ES-I3 (cell line): ENCODE results near the gene PERP.

Experiments used
- H3K36me3 ChIP-seq: 2 replicates; pipeline ENCODE4 v1.6.1; 2013; ENCODE audit warnings: mild to moderate bottlenecking, low read length, control low read depth, moderate library complexity; ENCODE audit not compliant: insufficient read depth
- H3K4me1 ChIP-seq: 2 replicates; pipeline ENCODE4 v1.6.1; 2013; ENCODE audit warnings: mild to moderate bottlenecking, control low read depth, low read length; ENCODE audit not compliant: insufficient read depth
- H3K9ac ChIP-seq: 2 replicates; pipeline ENCODE4 v1.6.1; 2013; ENCODE audit warnings: low read depth, mild to moderate bottlenecking, low read length, moderate library complexity
- H3K9me3 ChIP-seq: 2 replicates; pipeline ENCODE4 v1.6.1; 2013; ENCODE audit warnings: mild to moderate bottlenecking, low read length, moderate library complexity; ENCODE audit not compliant: control insufficient read depth, insufficient read depth

Gene PERP

DNA sequence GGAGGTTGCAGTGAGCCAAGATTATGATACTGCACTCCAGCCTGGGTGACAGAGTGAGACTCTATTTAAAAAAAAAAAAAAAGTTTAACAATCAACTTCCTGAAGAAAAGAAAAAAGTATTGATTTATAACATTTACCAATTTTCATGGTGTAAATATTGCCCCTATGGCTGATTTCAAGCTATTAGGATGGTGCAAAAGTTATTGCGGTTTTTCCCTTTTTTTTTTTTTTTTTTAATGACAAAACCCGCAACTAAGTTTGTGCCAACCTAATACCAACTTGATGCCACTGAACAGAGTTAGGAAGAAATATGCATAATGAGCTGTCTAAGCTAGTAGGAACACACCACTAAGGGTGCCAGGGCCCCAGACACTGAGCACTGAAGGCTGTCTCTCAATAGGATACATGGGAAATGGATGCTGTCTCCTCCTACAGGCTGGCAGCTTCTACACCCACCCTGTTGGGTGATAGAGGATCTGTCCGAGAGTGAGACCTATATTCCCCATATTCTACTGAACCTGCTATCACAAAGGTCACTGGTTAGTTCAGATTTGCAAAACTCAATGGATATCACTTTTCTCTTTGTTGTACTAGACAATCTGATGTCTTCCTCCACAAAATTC, 6.5 kb upstream of the PERP start:
- Histone ChIP-seq H3K9ac (no peak overlapping the region), H3K9me3 (no peaks in the 10 kb centered on the region), H3K36me3 (no peaks in the 10 kb centered on the region), H3K4me1 (0 out of 2 replicates have a peak, but pooled peaks cover 3% of the 10 kb centered on the region)

DNA sequence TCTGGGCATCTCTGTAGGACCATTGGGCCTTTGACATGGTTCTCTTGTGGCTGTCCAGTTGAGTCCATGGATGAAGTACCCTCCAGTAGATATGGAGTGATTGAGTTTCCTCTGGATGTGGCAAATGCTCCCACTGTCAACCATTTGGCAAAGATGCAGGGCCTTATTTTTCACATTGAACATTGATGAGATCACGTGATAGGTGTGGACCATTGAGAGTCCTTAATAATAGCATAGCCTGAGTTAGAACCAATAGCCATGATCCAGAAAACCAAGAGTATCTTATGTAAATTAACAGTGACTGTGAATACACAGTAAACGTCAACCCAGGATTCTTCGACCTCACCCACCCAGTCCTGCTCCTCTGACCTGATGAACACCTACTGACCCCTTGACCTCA, 3.0 kb upstream of the PERP start:
- Histone ChIP-seq H3K9me3 (no peaks in the 10 kb centered on the region), H3K36me3 (no peaks in the 10 kb centered on the region), H3K9ac (no peak overlapping the region), H3K4me1 (peaks cover 6% of the 10 kb centered on the region; the same call in 1 of the 2 replicates)

DNA sequence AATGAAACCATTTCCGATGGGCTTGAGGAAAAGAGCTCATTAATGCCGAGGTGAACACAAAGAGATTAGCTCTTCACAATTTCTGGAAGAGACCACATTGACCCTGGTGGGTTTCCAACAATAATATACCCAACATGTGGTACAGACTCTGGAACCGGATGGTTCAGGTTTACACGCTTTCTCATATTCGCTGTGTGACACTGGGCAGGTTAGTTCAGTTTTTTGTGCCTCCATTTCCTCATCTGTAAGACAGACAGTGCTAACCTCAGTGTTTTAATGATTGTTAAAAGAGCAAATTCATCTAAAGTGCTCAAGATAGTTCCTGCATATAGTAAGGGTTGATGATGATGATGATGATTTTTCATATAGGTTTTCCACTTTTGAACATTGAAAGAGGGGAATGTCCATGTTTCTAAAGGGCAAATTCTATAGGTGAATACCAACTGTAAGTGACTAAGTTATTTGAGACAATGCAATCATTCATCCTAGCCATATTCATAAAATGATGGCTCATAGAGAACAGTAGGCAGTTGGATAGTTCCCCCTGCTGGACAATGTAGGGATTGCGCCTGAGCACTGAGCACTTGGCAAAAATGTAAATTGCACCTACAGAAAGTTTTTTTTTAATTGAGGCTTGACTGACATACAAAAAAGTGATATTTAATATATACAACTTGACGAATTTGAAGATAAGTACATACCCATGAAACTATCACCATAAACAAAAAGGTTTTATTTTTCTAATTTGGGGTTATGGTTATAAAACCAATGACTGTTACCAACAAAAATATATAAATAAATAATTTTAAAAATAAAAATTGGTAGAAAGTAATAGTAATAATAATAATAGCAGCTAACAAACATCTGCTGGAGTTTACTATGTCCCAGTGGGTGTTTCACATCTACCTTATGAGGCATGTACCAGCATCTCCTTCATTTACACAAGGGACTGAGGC, 2.1 kb upstream of the PERP start:
- H3K4me1 ChIP-seq = peaks cover 12% of the 10 kb centered on the region; the same call in 1 of the 2 replicates
- H3K9ac ChIP-seq = no peak overlapping the region
- H3K9me3 ChIP-seq = no peaks in the 10 kb centered on the region
- no peaks in the 10 kb centered on the region for H3K36me3 ChIP-seq

DNA sequence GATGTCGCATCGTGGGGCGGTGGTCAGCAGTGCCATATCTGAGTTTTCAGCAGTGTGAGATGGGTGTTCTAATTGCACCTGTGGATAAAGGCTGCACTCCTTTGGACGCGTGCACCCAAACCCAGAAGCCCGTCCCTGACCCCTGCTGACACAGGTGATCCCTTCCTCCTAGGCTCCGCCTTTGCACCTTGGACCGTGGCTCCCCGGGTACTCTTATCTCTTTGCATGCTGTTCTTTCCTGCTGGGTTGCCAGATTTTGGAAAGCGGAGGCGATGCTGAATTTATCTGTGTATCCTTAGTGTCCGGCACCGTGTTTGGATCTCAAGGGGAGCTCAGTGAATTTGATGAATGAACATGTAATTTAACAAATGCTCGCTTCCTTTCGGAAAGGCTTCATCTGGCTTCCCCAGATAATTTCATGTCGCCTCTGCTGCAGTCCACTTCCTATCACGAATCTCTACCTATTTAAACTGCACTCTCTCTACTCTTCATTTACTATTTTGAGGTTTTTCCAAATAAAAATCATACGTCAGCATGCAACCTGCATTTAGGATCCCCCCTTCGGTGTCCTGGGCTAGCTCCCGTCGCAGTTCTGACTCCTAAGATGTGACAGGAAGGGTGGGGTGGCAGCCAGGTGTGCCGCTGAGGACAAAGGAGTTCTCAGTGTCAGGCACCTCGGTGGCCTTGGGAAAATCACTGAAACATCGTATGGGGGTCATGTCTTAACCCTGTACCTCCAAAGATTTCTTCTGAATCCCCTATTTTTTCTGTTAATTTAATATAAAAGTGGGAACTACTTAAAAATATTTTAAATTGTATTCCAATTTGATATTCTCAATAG, 753 bp upstream of the PERP start:
- Histone ChIP-seq H3K36me3 (no peaks in the 10 kb centered on the region), H3K4me1 (peaks cover 12% of the 10 kb centered on the region; the same call in 1 of the 2 replicates), H3K9ac (peak overlapping the region; percentile 76; the same call in 1 of the 2 replicates), H3K9me3 (no peaks in the 10 kb centered on the region)

DNA sequence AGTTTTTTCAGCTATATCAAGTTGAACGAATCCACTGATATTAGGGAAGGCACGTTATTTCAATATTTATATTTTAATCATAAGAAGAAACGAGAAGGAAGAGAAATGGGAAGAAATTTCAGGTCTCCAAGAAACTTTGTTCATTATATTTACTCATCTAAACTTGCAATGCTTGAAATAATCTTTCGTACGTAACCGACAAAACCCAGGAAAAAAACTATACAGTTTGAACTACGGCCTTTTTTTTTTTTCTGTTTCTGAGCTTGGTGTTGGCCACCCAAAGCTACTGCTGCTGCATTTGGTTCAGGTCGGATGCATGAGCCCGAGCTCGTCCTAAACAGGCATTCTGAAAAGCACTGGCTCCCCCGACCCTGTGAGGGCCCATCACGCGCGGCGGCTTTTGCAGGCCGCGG, 548 bp downstream of the PERP start:
- peak overlapping the region; percentile 76 for H3K9ac ChIP-seq
- H3K9me3 ChIP-seq = no peaks in the 10 kb centered on the region
- H3K36me3 ChIP-seq = no peaks in the 10 kb centered on the region
- peaks cover 12% of the 10 kb centered on the region; the same call in 1 of the 2 replicates for H3K4me1 ChIP-seq

DNA sequence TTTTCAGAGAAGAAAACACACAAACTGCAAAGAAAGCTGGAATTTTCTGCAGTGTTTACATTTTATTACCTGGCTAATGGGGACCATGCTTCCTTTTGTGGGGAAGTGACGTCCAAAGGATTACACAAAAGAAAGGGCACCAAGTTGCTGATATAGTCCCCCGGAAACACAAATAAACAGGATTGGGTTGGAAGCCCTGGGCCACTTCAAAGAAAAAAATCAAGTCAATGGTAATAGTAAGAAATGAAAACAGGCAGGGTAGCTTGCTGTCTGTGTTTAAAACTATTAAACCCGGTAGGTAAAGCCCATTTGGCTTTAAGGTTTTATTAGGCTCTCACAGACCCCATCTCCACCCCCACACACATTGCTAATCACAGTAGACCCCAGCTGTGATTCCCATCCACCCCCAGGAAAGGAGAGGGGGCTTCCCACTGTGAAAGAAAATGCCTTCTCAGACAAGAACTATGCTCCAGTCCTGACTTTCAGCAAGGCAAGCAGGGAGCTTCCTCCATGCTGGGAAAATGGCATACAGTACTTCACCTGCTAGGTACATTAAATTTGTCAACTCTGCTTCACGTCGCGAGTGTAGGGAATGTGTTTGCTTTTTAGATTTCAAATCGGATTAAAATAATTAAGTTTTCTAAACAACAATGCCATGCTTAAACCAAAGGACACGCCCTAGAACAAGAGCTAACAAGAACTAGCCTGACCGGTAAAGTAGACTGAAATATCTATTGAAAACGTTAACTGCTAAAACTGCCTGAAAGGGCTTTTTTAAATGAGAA, 1.1 kb downstream of the PERP start:
- Histone ChIP-seq H3K9ac (peak overlapping the region; percentile 76), H3K36me3 (no peaks in the 10 kb centered on the region), H3K4me1 (peaks cover 12% of the 10 kb centered on the region; the same call in 1 of the 2 replicates), H3K9me3 (no peaks in the 10 kb centered on the region)

DNA sequence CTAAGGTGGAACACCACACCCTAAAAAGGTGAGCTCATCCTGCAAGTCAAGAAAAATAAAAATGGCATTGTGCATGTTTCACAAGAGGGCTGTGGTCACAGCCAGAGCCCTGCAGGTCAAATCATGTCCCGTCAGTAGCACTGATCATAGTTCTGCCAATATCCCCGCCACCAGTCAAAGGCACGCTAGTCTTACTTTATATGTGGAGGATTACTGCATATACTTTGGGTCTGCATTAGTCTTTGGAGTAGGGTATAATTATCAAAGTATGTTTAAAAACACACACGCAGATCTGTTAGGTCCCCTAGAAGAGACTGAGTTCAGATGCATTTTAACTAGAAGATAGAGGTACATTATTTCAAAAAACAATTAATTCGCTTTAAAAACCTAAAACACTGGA, 1.8 kb downstream of the PERP start:
- Histone ChIP-seq H3K4me1 (peaks cover 12% of the 10 kb centered on the region; the same call in 1 of the 2 replicates), H3K9ac (peak overlapping the region; percentile 76), H3K9me3 (no peaks in the 10 kb centered on the region), H3K36me3 (no peaks in the 10 kb centered on the region)

DNA sequence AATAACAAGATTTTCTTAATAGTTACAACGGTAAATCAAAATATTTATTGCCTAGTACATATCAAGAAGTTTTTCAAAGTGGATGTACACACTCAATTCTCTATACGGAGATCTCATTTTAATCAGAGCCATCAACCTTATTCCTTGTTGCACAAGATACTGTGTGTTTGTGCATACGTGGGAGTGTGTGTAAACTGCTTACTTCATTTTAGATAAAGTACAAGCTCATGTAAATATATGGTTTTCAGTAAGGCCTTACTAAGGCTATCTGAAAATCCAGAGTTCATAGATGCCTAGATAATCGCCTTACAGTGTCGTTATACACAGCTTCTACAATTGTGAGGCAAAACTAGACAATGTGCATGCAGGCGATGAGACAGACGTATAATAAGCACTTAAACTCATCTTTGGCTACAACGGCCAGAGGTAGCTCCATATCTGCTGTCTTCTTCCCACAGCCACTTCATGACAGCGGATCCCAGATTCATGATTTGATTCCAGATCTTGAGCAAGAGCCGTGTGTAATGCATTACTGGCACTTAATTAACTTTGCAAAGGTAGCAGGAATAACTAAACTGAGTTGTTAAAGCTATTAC, 2.5 kb downstream of the PERP start:
- H3K9me3 ChIP-seq = no peaks in the 10 kb centered on the region
- no peaks in the 10 kb centered on the region for H3K36me3 ChIP-seq
- peaks cover 12% of the 10 kb centered on the region; the same call in 1 of the 2 replicates for H3K4me1 ChIP-seq
- no peak overlapping the region for H3K9ac ChIP-seq

DNA sequence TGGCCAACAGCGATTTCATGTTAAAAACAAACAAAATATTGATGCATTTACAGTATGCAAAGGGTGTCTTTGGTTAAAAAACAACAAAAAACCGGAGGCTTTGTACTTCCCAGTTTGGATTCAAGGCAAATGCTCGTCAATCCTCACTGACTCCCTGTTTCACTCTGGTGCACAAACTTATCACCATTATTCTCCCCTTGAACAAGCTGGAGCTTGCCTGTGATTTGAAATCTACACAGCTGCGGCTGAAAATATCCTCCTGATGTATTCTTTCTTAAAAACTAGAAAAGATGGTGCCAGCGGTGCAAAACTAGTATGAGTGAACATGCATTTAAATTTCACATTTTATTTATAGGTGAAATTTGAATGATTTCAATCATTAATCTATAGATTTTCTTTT, 3.3 kb downstream of the PERP start:
- Histone ChIP-seq H3K36me3 (no peaks in the 10 kb centered on the region), H3K9ac (no peak overlapping the region), H3K4me1 (peaks cover 12% of the 10 kb centered on the region; the same call in 1 of the 2 replicates), H3K9me3 (no peaks in the 10 kb centered on the region)

DNA sequence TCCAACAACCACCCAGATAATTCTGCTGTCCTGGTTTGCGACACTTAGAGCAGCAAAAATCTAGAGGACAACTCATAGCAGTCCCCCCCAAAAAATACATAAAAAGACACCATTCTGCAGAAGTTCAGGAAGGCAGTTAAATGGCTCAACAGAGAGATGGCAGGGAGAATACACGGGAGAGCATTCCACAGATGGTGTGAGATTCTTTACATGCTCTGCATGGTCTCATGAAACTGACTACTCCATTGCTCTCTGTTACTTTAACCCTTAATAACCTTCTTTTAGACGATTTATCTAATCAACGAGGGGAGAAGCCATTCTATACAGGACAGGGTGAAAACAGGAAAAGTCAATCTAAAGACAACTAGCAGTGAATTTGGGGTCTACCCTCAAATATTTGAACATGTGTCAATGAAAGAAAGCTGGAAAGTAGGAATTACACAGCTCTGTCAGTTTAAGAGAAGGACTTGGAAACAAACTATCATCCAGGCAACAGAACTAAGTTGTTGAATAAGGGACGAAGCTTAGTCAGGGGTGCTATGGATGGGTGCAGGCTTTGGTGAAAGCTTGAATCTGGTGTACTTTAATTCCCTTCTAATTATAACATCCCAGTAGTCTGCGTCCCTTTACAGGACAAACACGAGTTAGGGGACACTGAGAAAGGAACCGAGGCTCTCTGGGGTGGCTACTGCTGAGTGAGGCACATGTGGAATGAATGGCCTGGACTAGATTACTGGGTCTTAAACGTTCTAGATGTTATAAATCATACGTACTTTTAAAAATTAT, 5.1 kb downstream of the PERP start:
- Histone ChIP-seq H3K9ac (no peak overlapping the region), H3K4me1 (peaks cover 12% of the 10 kb centered on the region; the same call in 1 of the 2 replicates), H3K9me3 (no peaks in the 10 kb centered on the region), H3K36me3 (no peaks in the 10 kb centered on the region)

DNA sequence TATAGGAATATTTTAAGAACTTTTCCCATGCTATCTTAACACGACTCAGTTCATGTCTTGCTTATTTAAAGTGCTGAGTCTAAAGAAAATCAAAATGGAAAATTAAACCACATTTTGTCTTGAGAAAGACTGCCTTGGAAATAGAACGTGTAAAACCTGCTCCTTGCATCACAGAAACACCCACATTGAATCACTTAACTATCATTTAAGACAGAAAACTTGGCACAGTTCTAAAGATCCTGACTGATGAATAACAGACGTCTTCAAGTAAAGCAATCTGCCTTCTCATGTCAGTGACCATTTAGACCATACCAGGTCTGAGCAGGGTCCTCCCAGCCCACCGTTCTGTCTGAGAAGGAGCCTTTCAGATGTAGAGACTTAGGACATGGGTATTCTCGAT, 7.4 kb downstream of the PERP start:
- H3K9me3 ChIP-seq = no peaks in the 10 kb centered on the region
- no peaks in the 10 kb centered on the region for H3K36me3 ChIP-seq
- peaks cover 2% of the 10 kb centered on the region; the same call in 1 of the 2 replicates for H3K4me1 ChIP-seq
- H3K9ac ChIP-seq = no peak overlapping the region

DNA sequence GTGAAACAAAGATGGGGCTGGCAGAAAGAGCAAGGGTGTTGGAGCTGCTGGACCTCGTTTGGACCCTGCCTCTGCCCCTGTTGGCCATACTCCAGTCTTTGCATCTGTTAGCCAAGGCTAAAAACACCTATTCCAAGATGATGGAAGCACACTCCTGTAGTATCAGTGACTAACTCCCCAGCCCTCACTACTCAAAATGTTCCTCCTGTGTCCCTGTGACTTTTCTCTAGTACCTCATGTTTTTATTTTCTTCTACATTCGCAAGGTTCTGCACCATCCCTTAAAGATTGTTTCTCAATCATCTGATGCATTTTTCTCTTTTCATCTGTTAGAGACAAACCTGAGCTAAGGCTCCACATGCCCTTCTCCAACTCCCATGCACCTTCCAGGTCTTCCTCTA, 8.9 kb downstream of the PERP start:
- Histone ChIP-seq H3K36me3 (no peaks in the 10 kb centered on the region), H3K4me1 (no peaks in the 10 kb centered on the region), H3K9ac (no peak overlapping the region), H3K9me3 (no peaks in the 10 kb centered on the region)

DNA sequence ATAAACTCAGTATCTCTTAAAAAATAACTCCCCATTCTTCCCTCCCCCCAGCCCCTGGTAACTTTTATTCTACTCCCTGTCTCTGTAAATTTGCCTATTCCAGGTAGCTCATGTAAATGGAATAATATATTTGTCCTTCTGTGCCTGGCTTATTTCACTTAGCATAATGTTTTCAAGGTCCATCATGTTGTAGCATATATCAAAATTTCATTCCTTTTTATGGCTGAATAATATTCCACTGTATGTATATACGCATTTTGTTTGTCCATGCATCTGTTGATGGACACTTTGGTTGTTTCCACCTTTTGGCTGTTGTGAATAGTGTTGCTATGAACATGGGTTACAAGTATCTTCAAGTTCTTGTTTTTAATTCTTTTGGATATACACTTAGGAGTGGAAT, 13.0 kb downstream of the PERP start:
- no peaks in the 10 kb centered on the region for H3K4me1 ChIP-seq
- H3K36me3 ChIP-seq = no peaks in the 10 kb centered on the region
- no peaks in the 10 kb centered on the region for H3K9me3 ChIP-seq
- no peak overlapping the region for H3K9ac ChIP-seq
